ENCODE data around the gene CTPS1. TPM values are rescaled to one million over a fixed set of nuclear protein-coding genes. Genes with fewer than 3 reads are reported as not detected.

CTPS1 gene
- total and polyA plus RNA-seq, 2 donors from 2014 or later = 8.8 to 23.8 TPM

GRCh38 chr1:41045740-41046139 lies 66.2 kb downstream of the CTPS1 start:
- Histone ChIP-seq H3K4me3 (ENCODE audit: low read length in 3 of 3) (no peak overlapping the region), H3K36me3 (ENCODE audit: control insufficient read depth in 2 of 3, insufficient read depth in 3 of 3, low read length in 3 of 3) (peaks cover 0 to 15% (median 8%) of the 10 kb centered on the region in 3 donors), H3K27ac (ENCODE audit: low read depth in 2 of 2, low read length in 2 of 2) (peak overlapping the region; percentile 65 to 75), H3K4me1 (ENCODE audit: control insufficient read depth in 2 of 3, insufficient read depth in 2 of 3, low read depth in 1 of 3, low read length in 3 of 3) (peaks cover 0 to 35% (median 23%) of the 10 kb centered on the region in 3 donors), H3K9me3 (ENCODE audit: control insufficient read depth in 2 of 3, insufficient read depth in 1 of 3, low read length in 3 of 3) (no peaks in the 10 kb centered on the region), H3K27me3 (ENCODE audit: control insufficient read depth, insufficient read depth, low read length) (no peaks in the 10 kb centered on the region), H3K9ac (ENCODE audit: low read length in 3 of 3) (peak overlapping the region in 1 of 3 donors; percentile 17)
- DNase-seq (peak in 2 of 5 donors; percentile 16 to 33), FAIRE-seq (peak; percentile 85)
- no peak for TF ChIP-seq CTCF (IDR thresholded peaks at IDR 0.05; ENCODE audit: borderline replicate concordance, extremely low read depth, insufficient read depth)
- intact Hi-C loops (cut with DNase I) = no loop called here

DNA sequence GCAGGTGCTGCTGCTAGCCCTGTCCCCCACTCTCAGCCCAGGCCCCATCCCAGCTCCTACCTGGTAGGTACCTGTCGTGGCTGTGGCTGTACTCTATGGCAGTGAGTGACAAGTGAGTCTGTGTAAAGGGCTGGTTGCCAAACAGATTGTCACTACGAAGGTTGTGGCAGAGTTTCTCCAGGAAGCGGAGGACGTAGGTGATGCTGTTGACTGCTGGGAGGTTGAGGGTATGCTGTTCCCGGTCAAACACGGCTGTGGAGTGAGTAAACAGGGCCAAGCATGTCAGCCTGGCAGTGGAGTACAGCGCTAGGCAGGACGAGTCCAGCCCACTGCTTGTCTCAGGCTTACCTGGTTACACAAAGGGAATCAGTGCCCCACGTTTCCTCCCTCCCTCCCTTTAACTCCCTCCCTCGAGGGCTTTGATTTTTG lies 66.9 kb downstream of the CTPS1 start:
- no peak for TF ChIP-seq CTCF (IDR thresholded peaks at IDR 0.05; ENCODE audit: borderline replicate concordance, extremely low read depth, insufficient read depth)
- no peak overlapping the region for H3K4me3 ChIP-seq (ENCODE audit: low read length in 3 of 3)
- intact Hi-C loops (cut with DNase I) = no loop called here
- FAIRE-seq = no peak
- no peak for DNase-seq
- H3K36me3 ChIP-seq (ENCODE audit: control insufficient read depth in 2 of 3, insufficient read depth in 3 of 3, low read length in 3 of 3) = peaks cover 0 to 13% (median 8%) of the 10 kb centered on the region in 3 donors
- peak overlapping the region in 1 of 3 donors; percentile 17 for H3K9ac ChIP-seq (ENCODE audit: low read length in 3 of 3)
- H3K4me1 ChIP-seq (ENCODE audit: control insufficient read depth in 2 of 3, insufficient read depth in 2 of 3, low read depth in 1 of 3, low read length in 3 of 3) = peaks cover 0 to 35% (median 23%) of the 10 kb centered on the region in 3 donors
- H3K27me3 ChIP-seq (ENCODE audit: control insufficient read depth, insufficient read depth, low read length) = no peaks in the 10 kb centered on the region
- no peaks in the 10 kb centered on the region for H3K9me3 ChIP-seq (ENCODE audit: control insufficient read depth in 2 of 3, insufficient read depth in 1 of 3, low read length in 3 of 3)
- H3K27ac ChIP-seq (ENCODE audit: low read depth in 2 of 2, low read length in 2 of 2) = peak overlapping the region; percentile 65 to 75

GRCh38 chr1:41048540-41048939 lies 69.0 kb downstream of the CTPS1 start:
- Histone ChIP-seq H3K9me3 (ENCODE audit: control insufficient read depth in 2 of 3, insufficient read depth in 1 of 3, low read length in 3 of 3) (no peaks in the 10 kb centered on the region), H3K27me3 (ENCODE audit: control insufficient read depth, insufficient read depth, low read length) (no peaks in the 10 kb centered on the region), H3K4me3 (ENCODE audit: low read length in 3 of 3) (no peak overlapping the region), H3K36me3 (ENCODE audit: control insufficient read depth in 2 of 3, insufficient read depth in 3 of 3, low read length in 3 of 3) (peaks cover 0 to 9% (median 8%) of the 10 kb centered on the region in 3 donors), H3K27ac (ENCODE audit: low read depth in 2 of 2, low read length in 2 of 2) (no peak overlapping the region), H3K9ac (ENCODE audit: low read length in 3 of 3) (no peak overlapping the region), H3K4me1 (ENCODE audit: control insufficient read depth in 2 of 3, insufficient read depth in 2 of 3, low read depth in 1 of 3, low read length in 3 of 3) (peaks cover 0 to 35% (median 23%) of the 10 kb centered on the region in 3 donors)
- FAIRE-seq (no peak), DNase-seq (no peak)
- TF ChIP-seq CTCF (IDR thresholded peaks at IDR 0.05; ENCODE audit: borderline replicate concordance, extremely low read depth, insufficient read depth) = no peak
- intact Hi-C loops (cut with DNase I) = no loop called here

DNA sequence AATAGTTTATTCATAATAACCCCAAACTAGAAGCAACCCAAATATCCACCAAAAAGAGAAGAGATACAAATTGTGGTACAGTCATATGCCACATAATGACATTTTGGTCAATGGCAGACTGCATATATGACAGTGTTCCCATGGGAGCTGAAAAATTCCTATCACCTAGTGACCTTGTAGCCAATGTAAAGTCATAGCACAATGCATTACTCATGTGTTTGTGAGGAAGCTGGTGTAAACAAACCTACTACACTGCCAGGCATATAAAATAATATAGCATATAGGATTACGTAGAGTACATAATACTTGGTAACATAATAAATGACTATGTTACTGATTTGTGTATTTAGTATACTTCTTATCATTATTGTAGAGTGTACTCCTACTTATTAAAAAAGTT lies 71.5 kb downstream of the CTPS1 start:
- Histone ChIP-seq H3K4me1 (ENCODE audit: control insufficient read depth in 2 of 3, insufficient read depth in 2 of 3, low read depth in 1 of 3, low read length in 3 of 3) (peaks cover 0 to 17% (median 10%) of the 10 kb centered on the region in 3 donors), H3K27me3 (ENCODE audit: control insufficient read depth, insufficient read depth, low read length) (no peaks in the 10 kb centered on the region), H3K9ac (ENCODE audit: low read length in 3 of 3) (no peak overlapping the region), H3K36me3 (ENCODE audit: control insufficient read depth in 2 of 3, insufficient read depth in 3 of 3, low read length in 3 of 3) (peaks cover 0 to 12% (median 7%) of the 10 kb centered on the region in 3 donors), H3K9me3 (ENCODE audit: control insufficient read depth in 2 of 3, insufficient read depth in 1 of 3, low read length in 3 of 3) (no peaks in the 10 kb centered on the region), H3K27ac (ENCODE audit: low read depth in 2 of 2, low read length in 2 of 2) (no peak overlapping the region), H3K4me3 (ENCODE audit: low read length in 3 of 3) (no peak overlapping the region)
- TF ChIP-seq CTCF (IDR thresholded peaks at IDR 0.05; ENCODE audit: borderline replicate concordance, extremely low read depth, insufficient read depth) = no peak
- intact Hi-C loops (cut with DNase I) = no loop called here
- DNase-seq (no peak), FAIRE-seq (no peak)

Measured in kidney (tissue), 14 donors.